NCI-H1694 (cell line): ENCODE results near the gene MAP3K10.

Experiments used
- DNase-seq: peaks from one replicate; lab custom pipeline; 2025; lab: John Stamatoyannopoulos, UW

MAP3K10 gene

GRCh38 chr19:40233811-40234389 lies 42.7 kb downstream of the MAP3K10 start:
- DNase-seq, result no peak

- no peak for DNase-seq
Measured at GRCh38 chr19:40234429-40235237, 43.4 kb downstream of the MAP3K10 start.

GRCh38 chr19:40235238-40236025 lies 44.2 kb downstream of the MAP3K10 start:
- DNase-seq, result no peak

- DNase-seq, result no peak
Measured at GRCh38 chr19:40236026-40236355, 44.8 kb downstream of the MAP3K10 start.

- DNase-seq, result no peak
Measured at GRCh38 chr19:40236366-40236765, 45.1 kb downstream of the MAP3K10 start.

- no peak for DNase-seq
Measured at GRCh38 chr19:40237791-40238190, 46.6 kb downstream of the MAP3K10 start.

GRCh38 chr19:40238775-40239174 lies 47.5 kb downstream of the MAP3K10 start:
- no peak for DNase-seq

GRCh38 chr19:40239415-40240226 lies 48.4 kb downstream of the MAP3K10 start:
- no peak for DNase-seq

- DNase-seq, result no peak
Measured at GRCh38 chr19:40240332-40240731, 49.1 kb downstream of the MAP3K10 start.

GRCh38 chr19:40241125-40241808 lies 50.0 kb downstream of the MAP3K10 start:
- no peak for DNase-seq

- DNase-seq, result no peak
Measured at GRCh38 chr19:40241809-40242384, 50.7 kb downstream of the MAP3K10 start.

- DNase-seq, result no peak
Measured at GRCh38 chr19:40242480-40242879, 51.3 kb downstream of the MAP3K10 start.

- DNase-seq, result no peak
Measured at GRCh38 chr19:40243181-40243580, 52.0 kb downstream of the MAP3K10 start.

- no peak for DNase-seq
Measured at GRCh38 chr19:40244579-40245317, 53.5 kb downstream of the MAP3K10 start.

GRCh38 chr19:40245506-40246128 lies 54.4 kb downstream of the MAP3K10 start:
- no peak for DNase-seq

GRCh38 chr19:40246292-40247073 lies 55.3 kb downstream of the MAP3K10 start:
- DNase-seq, result no peak

GRCh38 chr19:40247178-40247577 lies 56.0 kb downstream of the MAP3K10 start:
- no peak for DNase-seq

GRCh38 chr19:40247735-40248262 lies 56.6 kb downstream of the MAP3K10 start:
- no peak for DNase-seq

GRCh38 chr19:40249201-40249600 lies 58.0 kb downstream of the MAP3K10 start:
- DNase-seq, result no peak
